Heart left ventricle (tissue), 16 donors: ENCODE results near the gene BAMBI. TPM values are rescaled to one million over a fixed set of nuclear protein-coding genes. Genes with fewer than 3 reads are reported as not detected.

Experiments used
- ATAC-seq, 4 donors: fragments of 200-7000 bp; cut with Tn5 transposase; one replicate each; pipeline ENCODE4 v1.9.1; 2020 to 2022; ENCODE audit warnings: moderate library complexity in 4 of 4, mild to moderate bottlenecking in 3 of 4, moderate number of reproducible peaks in 1 of 4
- DNase-seq, 5 donors: peaks; one replicate each; pipeline ENCODE4 v3.0.0-alpha.2; 2020
- H3K27ac ChIP-seq, 12 donors: fragments of 200-600 bp; sonication (generic) in 4 of 12; one replicate each; pipeline versions ENCODE4 v1.5.0 to v1.8.0; 2016 to 2022; ENCODE audit warnings: mild to moderate bottlenecking in 2 of 12
- H3K27me3 ChIP-seq, 9 donors: fragments of 200-600 bp; sonication (generic) in 2 of 9; one replicate each; pipeline versions ENCODE4 v1.5.1 to v1.8.0; 2016 to 2022; ENCODE audit warnings: mild to moderate bottlenecking in 3 of 9
- H3K36me3 ChIP-seq, 9 donors: fragments of 200-600 bp; sonication (generic) in 2 of 9; one replicate each; pipeline versions ENCODE4 v1.5.0 to v1.8.0; 2018 to 2022; ENCODE audit warnings: mild to moderate bottlenecking in 2 of 9
- H3K4me1 ChIP-seq, 12 donors: fragments of 200-600 bp; sonication (generic) in 4 of 12; one replicate each; pipeline versions ENCODE4 v1.5.0 to v1.8.0; 2016 to 2022; ENCODE audit warnings: mild to moderate bottlenecking in 3 of 12
- H3K4me3 ChIP-seq, 12 donors: fragments of 200-600 bp; sonication (generic) in 4 of 12; one replicate each; pipeline versions ENCODE4 v1.5.0 to v1.8.0; 2017 to 2022; ENCODE audit warnings: mild to moderate bottlenecking in 9 of 12, moderate library complexity in 4 of 12
- H3K9me3 ChIP-seq, 12 donors: fragments of 200-600 bp; sonication (generic) in 4 of 12; one replicate each; pipeline versions ENCODE4 v1.5.0 to v1.8.0; 2016 to 2022; ENCODE audit warnings: mild to moderate bottlenecking in 1 of 12
- CTCF ChIP-seq, 12 donors: fragments of 200-600 bp; sonication (generic) in 4 of 12; IDR thresholded peaks; one replicate each; pipeline versions ENCODE4 v1.5.0 to v1.8.0; 2018 to 2022; ENCODE audit warnings: antibody characterized with exemption in 12 of 12, mild to moderate bottlenecking in 5 of 12
- POLR2A ChIP-seq, 2 donors: fragments of 450-650 bp; IDR thresholded peaks; one replicate each; pipeline ENCODE4 v1.6.1; 2017; ENCODE audit warnings: antibody characterized with exemption in 2 of 2, mild to moderate bottlenecking in 2 of 2, moderate library complexity in 2 of 2
- WGBS, 4 donors: extraction: QIAGEN DNeasy Blood & Tissue Kit in 2 of 4; methylation state at CpG; one replicate each; pipeline versions ENCODE4 v1.1.5 to v1.1.7; 2013 to 2018; 5-methylcytosine and 5-hydroxymethylcytosine counted together
- intact Hi-C, 10 donors: fragments of 100-400 bp; cut with DNase I; formaldehyde crosslinking; loops; one replicate each; pipeline versions ENCODE4 v1.11.1 to v1.14.2; 2022
- polyA plus RNA-seq, 2 donors: library from polyadenylated mRNA; stranded (reverse); fragments of 200-250 nt; gene quantifications; one replicate each; pipeline ENCODE4 v1.2.3, GENCODE V29; 2013
- total RNA-seq, 9 donors: library from RNA; depleted of rRNA in 2 of 9; stranded (reverse); fragments of >200 nt in 2 of 9; fragmentation: NEBNext Ultra II Directional in 3 of 9; extraction: Animal tissue kit (Norgen Biotek cat#: 25700) in 3 of 9; gene quantifications; one replicate each; pipeline versions ENCODE4 v1.1.0 to v1.2.4, GENCODE V29; 2016 to 2023
- donor health status: ischemic (EF 13 %, LVEDD 7.1; RV severe dilation, severe dysfunction).
- donor health status: healthy with polysubstance abuse.
- donor health status: DM: no; HTN: yes; CAD: no.
- donor health status: DM: no; HTN: no; CAD: no.
- donor health status: ischemic (EF 25% LVEDD 6.9; RV normal size, moderate dysfunction).
- donor health status: ischemic (EF 25% LVEDD 5.7; RV mildly dilated, moderate dysfunction).
- donor health status: healthy.
- donor health status: DM: yes; HTN: yes; CAD: no.
- donor health status: ischemic (EF 35%, LVEDD 5.7; RV mildly dilated, moderate dysfunction).
- donor health status: nonischemic (EF 11% LVEDD 7.7; RV severe dilation, severe dysfunction).
- donor health status: DM: yes; HTN: yes; CAD: no.
- donor health status: PGD.
- donor health status: ischemic (EF 29% LVEDD 5.4; RV normal size, mild dysfunction).
- donor health status: nonischemic (EF 23%, LVEDD 6.1; RV moderate dilation, normal function).

The BAMBI gene
- total and polyA plus RNA-seq, 11 donors = 5.3 to 53.3 (median 24.8) TPM

- Histone ChIP-seq H3K27ac (no peak overlapping the region), H3K36me3 (no peaks in the 10 kb centered on the region), H3K4me1 (peaks cover 0 to 17% (median 2%) of the 10 kb centered on the region in 12 donors), H3K27me3 (peaks cover 0 to 17% (median 0%) of the 10 kb centered on the region in 9 donors), H3K4me3 (no peak overlapping the region), H3K9me3 (no peaks in the 10 kb centered on the region)
- intact Hi-C loops = no loop called here
- ATAC-seq = no peak
- 52 to 62% (median 56%) methylated on average over 8 of the region's 8 CpGs for WGBS, 4 donors
- no peak for DNase-seq
- TF ChIP-seq CTCF (IDR thresholded peaks at IDR 0.05) = no peak
- no peak for TF ChIP-seq POLR2A (IDR thresholded peaks at IDR 0.05)
Measured at GRCh38 chr10:28719789-28720436, 42.6 kb downstream of the BAMBI start.

DNA sequence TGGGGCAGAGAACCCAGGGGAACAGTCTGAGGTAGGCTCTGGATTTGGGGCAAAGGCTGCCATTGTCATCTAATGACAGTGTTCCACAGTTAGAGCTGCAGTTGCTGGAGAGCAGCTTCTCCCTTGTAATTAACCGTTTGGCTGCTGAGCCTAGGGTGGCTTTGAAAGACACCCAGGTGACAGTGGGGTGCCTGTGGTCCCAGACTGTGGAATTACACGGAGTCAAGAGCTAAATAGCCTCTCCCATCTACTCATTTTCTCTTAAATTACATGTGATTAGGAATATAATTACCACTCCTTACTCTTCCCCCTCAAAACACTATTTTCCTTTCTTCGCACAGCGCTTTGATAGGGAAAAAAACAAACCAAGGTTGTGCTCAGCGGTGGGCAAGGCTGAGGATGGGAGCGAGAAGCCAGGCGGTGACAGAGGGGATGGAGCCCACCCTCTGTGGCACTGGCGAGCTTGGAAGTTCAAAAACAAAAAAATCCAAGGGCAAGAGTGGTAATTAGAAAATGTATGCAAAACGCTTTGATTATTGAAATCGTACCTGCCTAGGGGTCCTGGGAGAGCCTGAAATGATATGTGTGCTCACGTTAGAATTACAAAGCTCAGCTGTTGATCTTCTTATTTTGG lies 44.1 kb downstream of the BAMBI start:
- peak overlapping the region in 4 of 12 donors; percentile 54 to 77 (median 64) for H3K27ac ChIP-seq
- TF ChIP-seq CTCF (IDR thresholded peaks at IDR 0.05) (no peak), POLR2A (IDR thresholded peaks at IDR 0.05) (no peak)
- 66 to 68% (median 67%) methylated on average over 11 of the region's 11 CpGs for WGBS, 4 donors
- peaks cover 0 to 17% (median 0%) of the 10 kb centered on the region in 9 donors for H3K27me3 ChIP-seq
- intact Hi-C loops = no loop called here
- H3K4me3 ChIP-seq = peak overlapping the region in 8 of 12 donors; percentile 47 to 64 (median 52)
- ATAC-seq (no peak), DNase-seq (no peak)
- no peaks in the 10 kb centered on the region for H3K36me3 ChIP-seq
- peaks cover 0 to 16% (median 2%) of the 10 kb centered on the region in 12 donors for H3K4me1 ChIP-seq
- H3K9me3 ChIP-seq = no peaks in the 10 kb centered on the region

DNA sequence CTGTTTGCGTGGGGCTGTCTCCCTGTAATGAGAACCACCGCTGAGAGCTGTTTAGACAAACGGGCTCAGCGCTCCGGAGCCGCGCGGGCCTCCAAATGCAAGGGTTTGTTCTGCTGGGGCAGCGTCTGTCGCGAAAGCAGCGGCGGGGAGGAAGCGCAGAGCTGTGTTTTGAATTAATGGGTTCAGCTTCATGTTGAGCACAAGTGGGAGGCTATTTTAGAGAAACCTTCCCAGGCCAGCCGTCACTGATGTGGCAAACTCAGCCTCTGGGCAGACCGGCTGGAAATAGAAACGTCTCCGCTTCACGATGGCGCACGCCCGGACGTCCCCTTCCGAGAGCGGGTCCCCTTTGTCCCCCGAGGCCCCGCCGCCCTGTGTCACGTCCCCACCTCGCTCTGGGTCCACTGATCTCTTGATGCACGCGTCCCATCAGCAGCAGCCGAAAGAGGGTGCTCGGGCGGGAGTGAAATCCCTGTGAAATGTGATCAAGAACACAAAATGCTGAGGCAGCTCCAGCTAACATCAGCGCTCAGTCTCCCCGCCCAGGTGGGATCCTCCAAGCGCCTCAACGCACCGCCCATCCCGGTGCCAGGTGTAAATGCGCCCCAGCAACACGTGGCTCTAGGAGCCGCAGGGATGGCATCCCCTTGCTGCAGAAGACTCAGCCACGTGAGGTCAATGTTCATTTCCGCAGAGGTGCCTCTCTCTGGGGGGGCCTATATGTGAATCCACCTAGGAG lies 44.9 kb downstream of the BAMBI start:
- H3K9me3 ChIP-seq = no peaks in the 10 kb centered on the region
- DNase-seq (peak; percentile 21 to 65 (median 28)), ATAC-seq (peak; percentile 47 to 85 (median 78))
- H3K4me3 ChIP-seq = peak overlapping the region in 11 of 12 donors; percentile 15 to 64 (median 51)
- H3K27me3 ChIP-seq = peaks cover 0 to 17% (median 0%) of the 10 kb centered on the region in 9 donors
- peaks cover 0 to 16% (median 2%) of the 10 kb centered on the region in 12 donors for H3K4me1 ChIP-seq
- no peaks in the 10 kb centered on the region for H3K36me3 ChIP-seq
- peak overlapping the region in 8 of 12 donors; percentile 2 to 77 (median 58) for H3K27ac ChIP-seq
- 2 to 4% (median 3%) methylated on average over 24 to 46 of the region's 46 CpGs for WGBS, 4 donors
- no peak for TF ChIP-seq POLR2A (IDR thresholded peaks at IDR 0.05)
- peak in 1 of 12 donors; percentile 13 for TF ChIP-seq CTCF (IDR thresholded peaks at IDR 0.05)
- intact Hi-C loops = no loop called here

DNA sequence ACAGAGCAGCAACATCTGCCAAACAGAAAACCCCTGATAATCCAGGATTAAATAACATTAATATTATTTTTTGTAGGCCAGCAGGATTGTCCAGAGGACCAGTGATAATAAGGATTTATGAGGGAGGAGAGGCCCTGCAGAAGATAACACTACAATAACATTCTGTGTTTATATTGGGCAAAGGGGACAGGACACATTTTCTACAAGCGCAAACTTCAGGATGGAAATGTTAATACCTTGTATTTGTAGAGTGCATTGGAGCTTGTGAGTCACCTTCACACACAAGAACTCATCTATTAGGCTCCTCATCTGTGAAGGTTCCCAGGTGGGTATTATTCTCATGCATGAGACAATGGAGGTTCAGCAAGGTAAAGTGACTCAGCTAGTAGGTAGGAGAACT lies 51.0 kb downstream of the BAMBI start:
- Histone ChIP-seq H3K9me3 (peaks cover 0 to 2% (median 0%) of the 10 kb centered on the region in 12 donors), H3K27me3 (peaks cover 0 to 2% (median 0%) of the 10 kb centered on the region in 9 donors), H3K36me3 (no peaks in the 10 kb centered on the region), H3K27ac (no peak overlapping the region), H3K4me3 (no peak overlapping the region), H3K4me1 (no peaks in the 10 kb centered on the region)
- TF ChIP-seq POLR2A (IDR thresholded peaks at IDR 0.05) (no peak), CTCF (IDR thresholded peaks at IDR 0.05) (no peak)
- ATAC-seq (no peak), DNase-seq (no peak)
- intact Hi-C loops = no loop called here
- 73 to 83% (median 77%) methylated on average over 1 of the region's 1 CpG for WGBS, 4 donors
